Measurements from ENCODE around the gene AUTS2. TPM values are rescaled to one million over a fixed set of nuclear protein-coding genes. Genes with fewer than 3 reads are reported as not detected.
"Not testable (repeated sequence)": the region's sequence is repeated elsewhere in the genome, so short reads cannot be mapped to it uniquely, and the experiment has no call there.

AUTS2 gene
- total RNA-seq, 1 experiment from 2014 or later: not detected

DNA sequence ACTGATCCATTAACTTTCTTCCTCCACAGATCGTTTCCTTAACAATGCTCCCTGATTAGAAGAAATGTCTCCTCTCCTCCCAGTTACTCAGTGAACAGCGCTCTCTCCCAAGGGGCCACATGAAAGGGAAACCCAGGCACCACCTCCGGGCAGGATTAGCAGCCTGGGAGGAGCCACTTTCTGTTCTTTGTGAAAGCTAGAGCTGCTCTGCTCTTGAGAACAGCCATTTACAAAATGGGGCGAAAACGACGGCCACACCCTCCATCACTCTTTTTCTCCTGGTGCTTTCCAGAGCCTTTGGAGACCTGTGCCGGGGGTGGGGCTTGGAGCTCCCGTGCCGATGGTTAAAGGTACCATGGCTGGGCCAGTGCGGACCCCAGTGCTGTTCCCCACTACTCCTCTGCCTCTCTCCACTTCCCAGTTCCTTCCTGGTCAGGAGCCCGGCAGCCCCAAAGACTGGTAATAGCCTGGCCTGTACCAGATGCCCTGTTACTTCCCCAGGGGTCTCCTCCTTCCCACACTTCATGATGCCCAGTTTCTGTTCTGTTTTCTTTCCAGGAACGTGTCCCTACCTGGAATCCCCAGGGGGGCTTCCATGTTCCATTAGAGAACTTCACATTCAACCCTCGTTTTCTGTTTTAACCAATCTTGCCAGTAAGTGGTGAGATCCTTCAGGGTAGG is 1130.7 kb downstream of the AUTS2 start:
- DNase-seq (ENCODE audit: low read depth in 1 of 2, low spot score in 2 of 2): no peak
- Histone ChIP-seq H3K27me3 (replicated peaks) (no peaks in the 10 kb centered on the region), H3K4me3 (no peak overlapping the region), H3K9me3 (replicated peaks) (no peaks in the 10 kb centered on the region; the same call in none of the 2 replicates), H3K27ac (no peak overlapping the region), H3K36me3 (no peaks in the 10 kb centered on the region), H3K4me1 (replicated peaks) (no peaks in the 10 kb centered on the region)

DNA sequence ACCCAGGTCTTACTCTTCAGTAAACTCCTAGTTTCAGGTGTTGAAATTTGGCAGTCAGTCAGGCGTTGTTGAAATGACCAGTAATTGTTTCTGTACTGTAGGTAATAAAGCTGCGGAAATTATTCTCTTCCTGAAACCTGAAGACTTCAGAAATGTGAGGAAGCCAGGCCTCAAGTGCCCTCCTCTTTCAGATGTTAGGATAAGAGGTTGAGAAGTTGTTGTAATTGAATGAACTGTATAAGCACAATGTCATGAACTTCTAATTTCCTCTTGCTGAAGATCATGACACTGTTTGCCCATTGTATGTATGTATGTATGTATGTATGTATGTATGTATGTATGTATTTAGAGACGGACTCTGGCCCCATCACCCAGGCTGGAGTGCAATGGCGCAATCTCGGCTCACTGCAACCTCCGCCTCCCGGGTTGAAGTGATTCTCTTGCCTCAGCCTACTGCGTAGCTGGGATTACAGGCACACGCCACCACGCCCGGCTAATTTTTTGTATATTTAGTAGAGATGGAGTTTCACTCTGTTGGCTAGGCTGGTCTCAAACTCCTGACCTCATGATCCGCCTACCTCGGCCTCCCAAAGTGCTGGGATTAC is 1131.4 kb downstream of the AUTS2 start:
- not testable (repeated sequence) for DNase-seq (ENCODE audit: low read depth in 1 of 2, low spot score in 2 of 2); H3K9me3 ChIP-seq (replicated peaks); H3K4me3 ChIP-seq; H3K4me1 ChIP-seq (replicated peaks); H3K27me3 ChIP-seq (replicated peaks); H3K36me3 ChIP-seq; H3K27ac ChIP-seq

GRCh38 chr7:70730451-70731110 is 1132.3 kb downstream of the AUTS2 start:
- H3K27ac ChIP-seq: no peak overlapping the region
- no peak overlapping the region for H3K4me3 ChIP-seq
- H3K27me3 ChIP-seq (replicated peaks): no peaks in the 10 kb centered on the region
- H3K9me3 ChIP-seq (replicated peaks): no peaks in the 10 kb centered on the region; the same call in none of the 2 replicates
- no peak for DNase-seq (ENCODE audit: low read depth in 1 of 2, low spot score in 2 of 2)
- no peaks in the 10 kb centered on the region for H3K36me3 ChIP-seq
- H3K4me1 ChIP-seq (replicated peaks): no peaks in the 10 kb centered on the region

DNA sequence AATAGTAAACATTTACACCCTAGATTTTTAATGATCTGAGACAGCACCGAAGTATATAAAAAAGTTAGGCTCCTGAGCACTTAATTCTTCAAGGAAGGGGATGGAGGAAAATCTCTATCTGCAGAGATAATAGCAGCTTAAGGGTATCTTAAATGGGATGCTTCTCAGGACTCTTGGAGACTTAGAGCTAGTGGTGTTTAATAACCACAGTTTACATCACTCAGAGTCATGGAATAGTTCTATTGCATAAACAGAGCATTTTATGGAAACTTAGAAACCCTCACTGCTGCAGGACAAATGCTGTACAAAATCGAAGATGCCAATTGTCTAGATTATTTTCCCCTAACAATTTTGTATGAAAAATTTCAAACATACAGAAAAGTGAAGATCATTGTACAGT is 1134.8 kb downstream of the AUTS2 start:
- no peak overlapping the region for H3K4me3 ChIP-seq
- H3K9me3 ChIP-seq (replicated peaks): no peaks in the 10 kb centered on the region; the same call in none of the 2 replicates
- DNase-seq (ENCODE audit: low read depth in 1 of 2, low spot score in 2 of 2): no peak
- no peaks in the 10 kb centered on the region for H3K27me3 ChIP-seq (replicated peaks)
- no peaks in the 10 kb centered on the region for H3K36me3 ChIP-seq
- H3K4me1 ChIP-seq (replicated peaks): no peaks in the 10 kb centered on the region
- no peak overlapping the region for H3K27ac ChIP-seq

DNA sequence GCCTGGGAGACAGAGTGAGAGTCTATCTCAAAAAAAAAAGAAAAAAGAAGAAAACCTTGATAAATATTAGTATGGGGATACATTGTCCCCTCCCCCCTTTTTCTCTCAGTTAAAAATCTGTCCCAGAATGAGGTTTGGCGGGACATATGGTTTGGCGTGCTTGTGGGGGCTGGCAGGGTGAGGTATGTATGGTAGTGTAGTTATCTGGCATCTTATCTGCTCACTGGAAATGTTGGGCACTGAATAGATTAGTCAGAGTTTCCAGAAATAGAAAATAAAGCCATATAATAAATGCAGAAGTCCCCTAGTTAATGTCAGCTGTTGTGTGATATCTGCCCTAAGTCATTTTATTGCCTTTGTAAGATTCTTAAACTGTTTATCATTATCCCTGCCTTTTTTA is 1136.1 kb downstream of the AUTS2 start:
- DNase-seq (ENCODE audit: low read depth in 1 of 2, low spot score in 2 of 2): no peak
- Histone ChIP-seq H3K9me3 (replicated peaks) (no peaks in the 10 kb centered on the region; the same call in none of the 2 replicates), H3K4me3 (no peak overlapping the region), H3K27ac (no peak overlapping the region), H3K36me3 (no peaks in the 10 kb centered on the region), H3K4me1 (replicated peaks) (no peaks in the 10 kb centered on the region), H3K27me3 (replicated peaks) (no peaks in the 10 kb centered on the region)

GRCh38 chr7:70735313-70735712 is 1137.0 kb downstream of the AUTS2 start:
- Histone ChIP-seq H3K36me3 (no peaks in the 10 kb centered on the region), H3K9me3 (replicated peaks) (no peaks in the 10 kb centered on the region; the same call in none of the 2 replicates), H3K4me1 (replicated peaks) (no peaks in the 10 kb centered on the region), H3K27me3 (replicated peaks) (no peaks in the 10 kb centered on the region), H3K4me3 (no peak overlapping the region), H3K27ac (no peak overlapping the region)
- no peak for DNase-seq (ENCODE audit: low read depth in 1 of 2, low spot score in 2 of 2)

GRCh38 chr7:70736715-70737460 is 1138.6 kb downstream of the AUTS2 start:
- no peaks in the 10 kb centered on the region for H3K36me3 ChIP-seq
- no peak overlapping the region for H3K4me3 ChIP-seq
- no peaks in the 10 kb centered on the region; the same call in 1 of the 2 replicates for H3K9me3 ChIP-seq (replicated peaks)
- no peaks in the 10 kb centered on the region for H3K4me1 ChIP-seq (replicated peaks)
- no peak for DNase-seq (ENCODE audit: low read depth in 1 of 2, low spot score in 2 of 2)
- H3K27ac ChIP-seq: no peak overlapping the region
- H3K27me3 ChIP-seq (replicated peaks): no peaks in the 10 kb centered on the region

- H3K4me1 ChIP-seq (replicated peaks): no peaks in the 10 kb centered on the region
- no peaks in the 10 kb centered on the region for H3K36me3 ChIP-seq
- H3K27ac ChIP-seq: no peak overlapping the region
- DNase-seq (ENCODE audit: low read depth in 1 of 2, low spot score in 2 of 2): no peak
- H3K27me3 ChIP-seq (replicated peaks): no peaks in the 10 kb centered on the region
- no peaks in the 10 kb centered on the region for H3K9me3 ChIP-seq (replicated peaks)
- H3K4me3 ChIP-seq: no peak overlapping the region
Observed at GRCh38 chr7:70738151-70738885, 1140.0 kb downstream of the AUTS2 start.

DNA sequence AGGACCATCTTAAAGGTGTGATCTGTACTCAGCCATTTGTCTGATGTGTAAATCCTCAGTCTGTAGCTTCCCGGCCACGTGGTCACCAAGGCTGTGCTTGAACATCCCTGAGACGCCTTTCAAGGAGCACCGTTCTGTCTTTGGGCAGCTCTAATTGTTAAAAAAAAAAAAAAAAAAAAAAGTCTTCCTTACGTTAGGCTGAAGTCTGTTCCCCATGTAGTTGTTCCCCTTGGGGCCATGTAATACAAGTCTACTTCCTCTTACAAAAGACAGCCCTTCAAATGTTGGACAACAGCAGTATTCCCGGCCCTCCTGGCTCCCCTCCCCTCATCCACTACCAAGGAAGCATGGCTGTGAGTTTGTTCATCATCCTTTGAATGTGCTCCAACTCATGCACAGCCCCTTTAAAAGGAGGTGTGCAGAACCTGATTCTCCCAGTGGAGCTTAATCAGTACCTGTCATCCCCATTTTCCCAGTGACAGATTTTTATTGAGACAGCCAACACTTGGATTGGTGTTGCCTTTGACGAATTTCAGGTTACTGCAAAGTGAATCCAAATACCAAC is 1141.5 kb downstream of the AUTS2 start:
- H3K27me3 ChIP-seq (replicated peaks): no peaks in the 10 kb centered on the region
- no peaks in the 10 kb centered on the region for H3K4me1 ChIP-seq (replicated peaks)
- no peak for DNase-seq (ENCODE audit: low read depth in 1 of 2, low spot score in 2 of 2)
- no peaks in the 10 kb centered on the region for H3K9me3 ChIP-seq (replicated peaks)
- no peak overlapping the region for H3K27ac ChIP-seq
- no peaks in the 10 kb centered on the region for H3K36me3 ChIP-seq
- H3K4me3 ChIP-seq: no peak overlapping the region

DNA sequence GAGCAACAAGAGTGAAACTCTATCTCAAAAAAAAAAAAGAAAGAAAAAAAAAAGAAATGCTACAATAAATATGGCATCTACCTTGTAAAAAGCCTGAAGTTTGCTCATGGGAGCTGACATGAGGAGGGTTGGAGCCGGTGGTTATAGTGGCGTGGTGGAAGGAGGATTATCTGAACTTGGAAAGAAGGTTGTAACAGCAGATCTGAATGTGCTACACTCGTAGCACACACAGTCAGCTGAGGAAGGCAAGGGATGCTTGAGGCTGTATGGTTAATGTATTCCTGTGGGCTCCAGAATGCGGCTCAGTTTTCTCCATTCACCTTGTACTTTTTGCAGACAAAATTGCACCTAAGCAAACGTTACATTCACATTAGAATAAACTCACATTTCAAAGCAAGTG is 1143.4 kb downstream of the AUTS2 start:
- H3K27ac ChIP-seq: no peak overlapping the region
- H3K4me3 ChIP-seq: no peak overlapping the region
- no peaks in the 10 kb centered on the region for H3K27me3 ChIP-seq (replicated peaks)
- H3K36me3 ChIP-seq: no peaks in the 10 kb centered on the region
- no peaks in the 10 kb centered on the region for H3K9me3 ChIP-seq (replicated peaks)
- no peaks in the 10 kb centered on the region for H3K4me1 ChIP-seq (replicated peaks)
- DNase-seq (ENCODE audit: low read depth in 1 of 2, low spot score in 2 of 2): no peak

- Histone ChIP-seq H3K4me1 (replicated peaks) (no peaks in the 10 kb centered on the region), H3K27ac (no peak overlapping the region), H3K27me3 (replicated peaks) (no peaks in the 10 kb centered on the region), H3K36me3 (no peaks in the 10 kb centered on the region), H3K4me3 (no peak overlapping the region), H3K9me3 (replicated peaks) (0 out of 2 replicates have a peak, but pooled peaks cover 5% of the 10 kb centered on the region)
- no peak for DNase-seq (ENCODE audit: low read depth in 1 of 2, low spot score in 2 of 2)
Observed at GRCh38 chr7:70743531-70744325, 1145.5 kb downstream of the AUTS2 start.

GRCh38 chr7:70744492-70744891 is 1146.2 kb downstream of the AUTS2 start:
- Histone ChIP-seq H3K4me3 (no peak overlapping the region), H3K9me3 (replicated peaks) (0 out of 2 replicates have a peak, but pooled peaks cover 5% of the 10 kb centered on the region), H3K36me3 (no peaks in the 10 kb centered on the region), H3K4me1 (replicated peaks) (no peaks in the 10 kb centered on the region), H3K27me3 (replicated peaks) (no peaks in the 10 kb centered on the region), H3K27ac (no peak overlapping the region)
- no peak for DNase-seq (ENCODE audit: low read depth in 1 of 2, low spot score in 2 of 2)

Data from SJSA1 (cell line).